H9 (cell line): ENCODE measurements around the gene BAHD1. TPM values are rescaled to one million over a fixed set of nuclear protein-coding genes. Genes with fewer than 3 reads are reported as not detected.

Experiments used
- DNase-seq: peaks from one replicate; pipeline ENCODE4 v3.0.0-alpha.2; 2017
- H2AFZ ChIP-seq: one replicate; pipeline ENCODE4 v1.6.1; 2013; ENCODE audit warnings: mild to moderate bottlenecking, low read length, control low read depth, moderate library complexity
- H2AK5ac ChIP-seq: 2 replicates; pipeline ENCODE4 v1.6.1; 2013; ENCODE audit warnings: low read length, control low read depth, mixed read lengths; ENCODE audit not compliant: insufficient read length
- H2BK120ac ChIP-seq: one replicate; pipeline ENCODE4 v1.6.1; 2013; ENCODE audit warnings: low read depth, mild to moderate bottlenecking, low read length, control low read depth, inconsistent platforms; ENCODE audit not compliant: poor library complexity, severe bottlenecking
- H2BK12ac ChIP-seq: 2 replicates; pipeline ENCODE4 v1.6.1; 2013; ENCODE audit warnings: low read length, control low read depth, mixed read lengths, low read depth; ENCODE audit not compliant: insufficient read length
- H2BK15ac ChIP-seq: 2 replicates; pipeline ENCODE4 v1.6.1; 2013; ENCODE audit warnings: low read depth, low read length, control low read depth
- H2BK20ac ChIP-seq: one replicate; pipeline ENCODE4 v1.6.1; 2013; ENCODE audit warnings: low read depth, mild to moderate bottlenecking, low read length, control low read depth, inconsistent platforms; ENCODE audit not compliant: poor library complexity, severe bottlenecking
- H2BK5ac ChIP-seq: 2 replicates; pipeline ENCODE4 v1.6.1; 2013; ENCODE audit warnings: low read length, control low read depth, mixed read lengths; ENCODE audit not compliant: insufficient read length
- H3K14ac ChIP-seq: 2 replicates; pipeline ENCODE4 v1.6.1; 2013; ENCODE audit warnings: low read length, control low read depth; ENCODE audit not compliant: insufficient read depth
- H3K18ac ChIP-seq: 2 replicates; pipeline ENCODE4 v1.6.1; 2013; ENCODE audit warnings: low read depth, mild to moderate bottlenecking, mixed read lengths, low read length, control low read depth; ENCODE audit not compliant: insufficient read length
- H3K23ac ChIP-seq: 2 replicates; pipeline ENCODE4 v1.6.1; 2013; ENCODE audit warnings: low read length, control low read depth, mixed read lengths, low read depth; ENCODE audit not compliant: insufficient read length
- H3K23me2 ChIP-seq: 2 replicates; pipeline ENCODE4 v1.6.1; 2013; ENCODE audit warnings: low read depth, mild to moderate bottlenecking, mixed read lengths, low read length, control low read depth; ENCODE audit not compliant: insufficient read length, poor library complexity, severe bottlenecking
- H3K27ac ChIP-seq: 2 replicates; pipeline ENCODE4 v1.5.1; 2013; ENCODE audit warnings: low read length, control low read depth, mixed read lengths, low read depth; ENCODE audit not compliant: insufficient read length
- H3K27me3 ChIP-seq: 2 replicates; pipeline ENCODE4 v1.6.1; 2013; ENCODE audit warnings: low read length, control low read depth, inconsistent platforms; ENCODE audit not compliant: insufficient read depth
- H3K4ac ChIP-seq: 2 replicates; pipeline ENCODE4 v1.6.1; 2013; ENCODE audit warnings: low read depth, mild to moderate bottlenecking, control low read depth, inconsistent platforms, low read length, moderate library complexity
- H3K4me1 ChIP-seq: 2 replicates; pipeline ENCODE4 v1.6.1; 2013; ENCODE audit warnings: low read length, control low read depth, inconsistent platforms; ENCODE audit not compliant: insufficient read depth
- H3K4me2 ChIP-seq: 2 replicates; pipeline ENCODE4 v1.6.1; 2013; ENCODE audit warnings: low read length, control low read depth, mixed read lengths; ENCODE audit not compliant: insufficient read length, insufficient read depth
- H3K56ac ChIP-seq: 2 replicates; pipeline ENCODE4 v1.6.1; 2013; ENCODE audit warnings: low read depth, mild to moderate bottlenecking, mixed read lengths, low read length, control low read depth; ENCODE audit not compliant: insufficient read length
- H3K79me1 ChIP-seq: 2 replicates; pipeline ENCODE4 v1.6.1; 2013; ENCODE audit warnings: low read depth, mild to moderate bottlenecking, moderate library complexity, low read length, control low read depth, inconsistent platforms; ENCODE audit not compliant: insufficient read depth, poor library complexity, severe bottlenecking
- H3K79me2 ChIP-seq: 2 replicates; pipeline ENCODE4 v1.6.1; 2013; ENCODE audit warnings: low read length, control low read depth, inconsistent platforms; ENCODE audit not compliant: insufficient read depth
- H3K9ac ChIP-seq: 2 replicates; pipeline ENCODE4 v1.6.1; 2013; ENCODE audit warnings: low read length, control low read depth, mixed read lengths; ENCODE audit not compliant: insufficient read length; ENCODE audit errors: extremely low read depth
- H3K9me3 ChIP-seq: one replicate; pipeline ENCODE4 v1.6.1; 2013; ENCODE audit warnings: low read depth, low read length, inconsistent platforms; ENCODE audit not compliant: control insufficient read depth
- H3T11ph ChIP-seq: one replicate; pipeline ENCODE4 v1.6.1; 2013; ENCODE audit warnings: mild to moderate bottlenecking, low read length, control low read depth, inconsistent platforms
- H4K20me1 ChIP-seq: one replicate; pipeline ENCODE4 v1.6.1; 2013; ENCODE audit not compliant: control insufficient read depth, insufficient read length, insufficient read depth
- H4K5ac ChIP-seq: 2 replicates; pipeline ENCODE4 v1.6.1; 2013; ENCODE audit warnings: low read depth, mild to moderate bottlenecking, mixed read lengths, low read length, control low read depth; ENCODE audit not compliant: insufficient read length
- H4K8ac ChIP-seq: replicated peaks from 2 replicates; pipeline ENCODE4 v1.6.1; 2013; ENCODE audit warnings: low read length, control low read depth, mixed read lengths, low read depth; ENCODE audit not compliant: insufficient read length
- H4K91ac ChIP-seq: 2 replicates; pipeline ENCODE4 v1.6.1; 2013; ENCODE audit warnings: low read depth, mild to moderate bottlenecking, moderate library complexity, mixed read lengths, low read length, control low read depth; ENCODE audit not compliant: insufficient read length
- H3K27ac Mint-ChIP-seq, 3 experiments: 2 replicates in 2 of 3; 3 replicates in 1 of 3; pipeline ENCODE4 v1.8.0; 2020 to 2021; ENCODE audit warnings: mixed read lengths in 3 of 3, mild to moderate bottlenecking in 1 of 3, moderate library complexity in 1 of 3
- H3K27me3 Mint-ChIP-seq: 2 replicates; pipeline ENCODE4 v1.8.0; 2021; ENCODE audit warnings: low read depth, mild to moderate bottlenecking, moderate library complexity, mixed read lengths
- H3K36me3 Mint-ChIP-seq, 3 experiments: 2 replicates in 2 of 3; 3 replicates in 1 of 3; pipeline ENCODE4 v1.8.0; 2020 to 2021; ENCODE audit warnings: low read depth in 3 of 3, mixed read lengths in 3 of 3; ENCODE audit not compliant: insufficient read depth in 1 of 3
- H3K4me1 Mint-ChIP-seq, 2 experiments: 2 replicates each; pipeline ENCODE4 v1.8.0; 2020; ENCODE audit warnings: mixed read lengths in 2 of 2
- H3K4me3 Mint-ChIP-seq, 2 experiments: 2 replicates in 1 of 2; 3 replicates in 1 of 2; pipeline ENCODE4 v1.8.0; 2020 to 2021; ENCODE audit warnings: mild to moderate bottlenecking in 2 of 2, mixed read lengths in 2 of 2, moderate library complexity in 1 of 2
- H3K9me3 Mint-ChIP-seq, 2 experiments: 2 replicates in 1 of 2; 3 replicates in 1 of 2; pipeline ENCODE4 v1.8.0; 2020; ENCODE audit warnings: mild to moderate bottlenecking in 2 of 2, mixed read lengths in 2 of 2, moderate library complexity in 1 of 2
- WGBS: extraction: QIAGEN DNeasy Blood & Tissue Kit; methylation state at CpG from one replicate; pipeline ENCODE4 v1.1.7; 2013; ENCODE audit warnings: missing lambda C conversion rate, low lambda C conversion rate, mixed read lengths; ENCODE audit not compliant: insufficient read length; ENCODE audit errors: extremely low coverage; 5-methylcytosine and 5-hydroxymethylcytosine counted together
- total RNA-seq: library from RNA; stranded (reverse); gene quantifications from 2 replicates; pipeline ENCODE4 v1.2.1, GENCODE V29; 2021
- TF ChIP-seq, protein P1 (sequence below): fragments of 200-600 bp; sonication (generic); conservative IDR thresholded peaks from 3 replicates; pipeline ENCODE4 v1.8.0; 2021; ENCODE audit warnings: antibody characterized with exemption, mild to moderate bottlenecking

The BAHD1 gene
- total RNA-seq, 1 experiment from 2014 or later = 54.1 TPM

- Histone ChIP-seq H2BK5ac (no peak overlapping the region), H2BK12ac (no peak overlapping the region), H3K14ac (no peak overlapping the region), H4K91ac (no peak overlapping the region), H3K79me2 (no peaks in the 10 kb centered on the region), H3K27ac (no peak overlapping the region), H3K23me2 (no peaks in the 10 kb centered on the region), H4K20me1 (no peaks in the 10 kb centered on the region), H2BK15ac (no peak overlapping the region), H2BK20ac (no peak overlapping the region), H3K23ac (no peak overlapping the region), H3K4ac (no peak overlapping the region), H3K4me1 (no peaks in the 10 kb centered on the region), H3K79me1 (no peaks in the 10 kb centered on the region), H3T11ph (no peak overlapping the region), H2AK5ac (no peak overlapping the region), H3K9ac (no peak overlapping the region), H4K8ac (no peak overlapping the region), H3K4me2 (no peak overlapping the region), H2BK120ac (no peak overlapping the region), H3K18ac (no peak overlapping the region), H3K27me3 (no peaks in the 10 kb centered on the region), H2AFZ (no peak overlapping the region), H4K5ac (no peak overlapping the region), H3K56ac (no peak overlapping the region), H3K9me3 (no peaks in the 10 kb centered on the region)
- H3K36me3 Mint-ChIP-seq = no peaks in the 10 kb centered on the region
- peaks cover 21% of the 10 kb centered on the region for H3K27me3 Mint-ChIP-seq
- no CpG with 5 or more reads among the region's 5 CpGs for WGBS
- TF ChIP-seq, protein P1, sequence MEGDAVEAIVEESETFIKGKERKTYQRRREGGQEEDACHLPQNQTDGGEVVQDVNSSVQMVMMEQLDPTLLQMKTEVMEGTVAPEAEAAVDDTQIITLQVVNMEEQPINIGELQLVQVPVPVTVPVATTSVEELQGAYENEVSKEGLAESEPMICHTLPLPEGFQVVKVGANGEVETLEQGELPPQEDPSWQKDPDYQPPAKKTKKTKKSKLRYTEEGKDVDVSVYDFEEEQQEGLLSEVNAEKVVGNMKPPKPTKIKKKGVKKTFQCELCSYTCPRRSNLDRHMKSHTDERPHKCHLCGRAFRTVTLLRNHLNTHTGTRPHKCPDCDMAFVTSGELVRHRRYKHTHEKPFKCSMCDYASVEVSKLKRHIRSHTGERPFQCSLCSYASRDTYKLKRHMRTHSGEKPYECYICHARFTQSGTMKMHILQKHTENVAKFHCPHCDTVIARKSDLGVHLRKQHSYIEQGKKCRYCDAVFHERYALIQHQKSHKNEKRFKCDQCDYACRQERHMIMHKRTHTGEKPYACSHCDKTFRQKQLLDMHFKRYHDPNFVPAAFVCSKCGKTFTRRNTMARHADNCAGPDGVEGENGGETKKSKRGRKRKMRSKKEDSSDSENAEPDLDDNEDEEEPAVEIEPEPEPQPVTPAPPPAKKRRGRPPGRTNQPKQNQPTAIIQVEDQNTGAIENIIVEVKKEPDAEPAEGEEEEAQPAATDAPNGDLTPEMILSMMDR = no peak
- H3K4me1 Mint-ChIP-seq = peaks cover 0 to 2% of the 10 kb centered on the region in 2 experiments; a peak in 2 of 4 replicates
- H3K4me3 Mint-ChIP-seq = no peak overlapping the region
- DNase-seq = no peak
- no peaks in the 10 kb centered on the region for H3K9me3 Mint-ChIP-seq
- H3K27ac Mint-ChIP-seq = no peak overlapping the region
Observed at GRCh38 chr15:40498418-40498817, 57.7 kb downstream of the BAHD1 start.
